ENCODE measurements around the gene LDLRAD3.

- no peak for TF ChIP-seq POLR2A (IDR thresholded peaks at IDR 0.05; ENCODE audit: low read length)
- no peak for TF ChIP-seq GATA1 (IDR thresholded peaks at IDR 0.05; ENCODE audit: low read depth, low read length)
Measured at GRCh38 chr11:36035454-36035853, 91.6 kb downstream of the LDLRAD3 start.

Measured in erythroblast (primary cell).